K562 (cell line): ENCODE data around the gene INA.
"Not testable (repeated sequence)": the region's sequence is repeated elsewhere in the genome, so short reads cannot be mapped to it uniquely, and the experiment has no call there.

ENCODE experiments used
- CEBPB ChIP-seq: fragments of 450-650 bp; IDR thresholded peaks from 2 replicates; pipeline ENCODE4 v1.6.1; 2016; ENCODE audit warnings: missing genetic modification characterization, missing compliant biosample characterization
- HDAC3 ChIP-seq: fragments of 450-650 bp; IDR thresholded peaks from 2 replicates; pipeline ENCODE4 v1.6.1; 2018; ENCODE audit warnings: borderline replicate concordance, mild to moderate bottlenecking, moderate library complexity; ENCODE audit not compliant: partially characterized antibody
- JUNB ChIP-seq: fragments of 450-650 bp; formaldehyde crosslinking; conservative IDR thresholded peaks from 2 replicates; pipeline ENCODE4 v1.4.0; 2020; ENCODE audit warnings: mild to moderate bottlenecking
- POLR2A ChIP-seq: fragments of 450-650 bp; conservative IDR thresholded peaks from 2 replicates; pipeline ENCODE4 v1.6.1; 2016
- RAD21 ChIP-seq, 2 experiments: fragments of 250-450 bp in 1 of 2; fragments of 450-650 bp in 1 of 2; sonication (Bioruptor Pico) in 1 of 2; formaldehyde crosslinking in 1 of 2; IDR thresholded peaks in 1 of 2; conservative IDR thresholded peaks in 1 of 2; 2 replicates each; pipeline versions ENCODE4 v1.4.0 to v1.8.0; 2020 to 2022; ENCODE audit warnings: mild to moderate bottlenecking in 2 of 2, moderate library complexity in 1 of 2
- RFX5 ChIP-seq: IDR thresholded peaks from 2 replicates; pipeline ENCODE4 v1.6.1; 2011; ENCODE audit warnings: low read depth, mild to moderate bottlenecking, improper control_type of control experiment, low read length
- SMAD3 ChIP-seq: fragments of 450-650 bp; formaldehyde crosslinking; conservative IDR thresholded peaks from 2 replicates; pipeline ENCODE4 v1.4.0; 2020; ENCODE audit warnings: mild to moderate bottlenecking
- SNIP1 ChIP-seq: fragments of 450-650 bp; IDR thresholded peaks from 2 replicates; pipeline ENCODE4 v1.7.1; 2017; ENCODE audit warnings: low read depth, mild to moderate bottlenecking
- TF ChIP-seq, protein P1 (sequence below), 3 experiments: IDR thresholded peaks in 2 of 3; conservative IDR thresholded peaks in 1 of 3; 2 replicates each; pipeline ENCODE4 v1.5.1; 2011 to 2012; ENCODE audit warnings: low read length in 3 of 3, mild to moderate bottlenecking in 3 of 3, control low read depth in 2 of 3, improper control_type of control experiment in 1 of 3, inconsistent platforms in 1 of 3, low read depth in 1 of 3, mixed read lengths in 1 of 3, moderate library complexity in 1 of 3; ENCODE audit not compliant: insufficient read depth in 2 of 3
- TF ChIP-seq, protein P2 (sequence below), 2 experiments: fragments of 450-650 bp; formaldehyde crosslinking in 1 of 2; IDR thresholded peaks; 2 replicates each; pipeline versions ENCODE4 v1.4.0 to v1.6.1; 2014 to 2020; ENCODE audit warnings: mild to moderate bottlenecking in 2 of 2, borderline replicate concordance in 1 of 2, low read depth in 1 of 2

DNA sequence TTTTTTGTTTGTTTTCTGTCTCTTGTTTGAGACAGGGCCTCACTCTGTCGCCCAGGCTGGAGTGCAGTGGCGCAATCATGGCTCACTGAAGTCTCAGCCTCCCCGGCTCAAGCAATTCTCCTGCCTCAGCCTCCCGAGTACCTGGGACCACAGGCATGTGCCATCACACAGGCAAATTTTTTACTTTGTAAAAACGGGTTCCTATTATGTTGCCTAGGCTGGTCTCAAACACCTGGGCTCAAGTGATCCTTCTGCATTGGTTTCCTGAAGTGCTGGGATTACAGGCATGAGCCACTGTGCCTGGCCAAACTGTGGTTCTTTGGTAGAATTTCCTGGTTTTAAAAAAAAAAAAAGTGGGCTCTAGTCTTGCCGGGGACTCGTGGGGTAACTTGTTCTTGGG lies 31.4 kb upstream of the INA start, which contains the start of gene RPEL1:
- TF ChIP-seq, protein P1, sequence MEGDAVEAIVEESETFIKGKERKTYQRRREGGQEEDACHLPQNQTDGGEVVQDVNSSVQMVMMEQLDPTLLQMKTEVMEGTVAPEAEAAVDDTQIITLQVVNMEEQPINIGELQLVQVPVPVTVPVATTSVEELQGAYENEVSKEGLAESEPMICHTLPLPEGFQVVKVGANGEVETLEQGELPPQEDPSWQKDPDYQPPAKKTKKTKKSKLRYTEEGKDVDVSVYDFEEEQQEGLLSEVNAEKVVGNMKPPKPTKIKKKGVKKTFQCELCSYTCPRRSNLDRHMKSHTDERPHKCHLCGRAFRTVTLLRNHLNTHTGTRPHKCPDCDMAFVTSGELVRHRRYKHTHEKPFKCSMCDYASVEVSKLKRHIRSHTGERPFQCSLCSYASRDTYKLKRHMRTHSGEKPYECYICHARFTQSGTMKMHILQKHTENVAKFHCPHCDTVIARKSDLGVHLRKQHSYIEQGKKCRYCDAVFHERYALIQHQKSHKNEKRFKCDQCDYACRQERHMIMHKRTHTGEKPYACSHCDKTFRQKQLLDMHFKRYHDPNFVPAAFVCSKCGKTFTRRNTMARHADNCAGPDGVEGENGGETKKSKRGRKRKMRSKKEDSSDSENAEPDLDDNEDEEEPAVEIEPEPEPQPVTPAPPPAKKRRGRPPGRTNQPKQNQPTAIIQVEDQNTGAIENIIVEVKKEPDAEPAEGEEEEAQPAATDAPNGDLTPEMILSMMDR (IDR thresholded peaks at IDR 0.05 in 2 of 3, conservative IDR thresholded peaks at IDR 0.05 in 1 of 3; ENCODE audit: insufficient read depth in 2 of 3, low read depth in 1 of 3, low read length in 3 of 3), result not testable (repeated sequence)
- TF ChIP-seq HDAC3; RAD21 (CRISPR knock-in tag; conservative IDR thresholded peaks at IDR 0.05 in 1 of 2, IDR thresholded peaks at IDR 0.05 in 1 of 2); RFX5; SMAD3 (CRISPR knock-in tag); SNIP1; POLR2A; JUNB (CRISPR knock-in tag); CEBPB: not testable (repeated sequence)
- TF ChIP-seq, protein P2, sequence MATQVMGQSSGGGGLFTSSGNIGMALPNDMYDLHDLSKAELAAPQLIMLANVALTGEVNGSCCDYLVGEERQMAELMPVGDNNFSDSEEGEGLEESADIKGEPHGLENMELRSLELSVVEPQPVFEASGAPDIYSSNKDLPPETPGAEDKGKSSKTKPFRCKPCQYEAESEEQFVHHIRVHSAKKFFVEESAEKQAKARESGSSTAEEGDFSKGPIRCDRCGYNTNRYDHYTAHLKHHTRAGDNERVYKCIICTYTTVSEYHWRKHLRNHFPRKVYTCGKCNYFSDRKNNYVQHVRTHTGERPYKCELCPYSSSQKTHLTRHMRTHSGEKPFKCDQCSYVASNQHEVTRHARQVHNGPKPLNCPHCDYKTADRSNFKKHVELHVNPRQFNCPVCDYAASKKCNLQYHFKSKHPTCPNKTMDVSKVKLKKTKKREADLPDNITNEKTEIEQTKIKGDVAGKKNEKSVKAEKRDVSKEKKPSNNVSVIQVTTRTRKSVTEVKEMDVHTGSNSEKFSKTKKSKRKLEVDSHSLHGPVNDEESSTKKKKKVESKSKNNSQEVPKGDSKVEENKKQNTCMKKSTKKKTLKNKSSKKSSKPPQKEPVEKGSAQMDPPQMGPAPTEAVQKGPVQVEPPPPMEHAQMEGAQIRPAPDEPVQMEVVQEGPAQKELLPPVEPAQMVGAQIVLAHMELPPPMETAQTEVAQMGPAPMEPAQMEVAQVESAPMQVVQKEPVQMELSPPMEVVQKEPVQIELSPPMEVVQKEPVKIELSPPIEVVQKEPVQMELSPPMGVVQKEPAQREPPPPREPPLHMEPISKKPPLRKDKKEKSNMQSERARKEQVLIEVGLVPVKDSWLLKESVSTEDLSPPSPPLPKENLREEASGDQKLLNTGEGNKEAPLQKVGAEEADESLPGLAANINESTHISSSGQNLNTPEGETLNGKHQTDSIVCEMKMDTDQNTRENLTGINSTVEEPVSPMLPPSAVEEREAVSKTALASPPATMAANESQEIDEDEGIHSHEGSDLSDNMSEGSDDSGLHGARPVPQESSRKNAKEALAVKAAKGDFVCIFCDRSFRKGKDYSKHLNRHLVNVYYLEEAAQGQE (IDR thresholded peaks at IDR 0.05; ENCODE audit: borderline replicate concordance), result not testable (repeated sequence)
- TF ChIP-seq, protein P2 (CRISPR knock-in tag; IDR thresholded peaks at IDR 0.05; ENCODE audit: low read depth), result not testable (repeated sequence)
